Ecto neural progenitor cell (in vitro differentiated cells): ENCODE measurements around the gene RBBP4.
"Not testable (repeated sequence)": the region's sequence is repeated elsewhere in the genome, so short reads cannot be mapped to it uniquely, and the experiment has no call there.

ENCODE experiments used
- DNase-seq: peaks from one replicate; pipeline ENCODE4 v3.0.0-alpha.2; 2018; ENCODE audit warnings: low spot score

The RBBP4 gene

GRCh38 chr1:32693455-32694174, 42.6 kb downstream of the RBBP4 start:
- no peak for DNase-seq

- DNase-seq: no peak
These were observed 44.3 kb downstream of the RBBP4 start for GRCh38 chr1:32695098-32695904.

GRCh38 chr1:32696041-32696440, 45.0 kb downstream of the RBBP4 start:
- no peak for DNase-seq

- DNase-seq: not testable (repeated sequence)
These were observed 46.0 kb downstream of the RBBP4 start for GRCh38 chr1:32696996-32697395.

GRCh38 chr1:32701421-32701911, 50.5 kb downstream of the RBBP4 start:
- DNase-seq: no peak

GRCh38 chr1:32701951-32702598, 51.1 kb downstream of the RBBP4 start:
- DNase-seq: peak; percentile 55

- peak; percentile 55 for DNase-seq
These were observed 51.8 kb downstream of the RBBP4 start, which contains the start of gene SYNC for GRCh38 chr1:32702599-32703478. Gene SYNC (minus strand): TSS chr1:32702770. CDS start chr1:32702660, 110 bp downstream.

- DNase-seq: peak; percentile 52
These were observed 52.7 kb downstream of the RBBP4 start for GRCh38 chr1:32703479-32704291.

- no peak for DNase-seq
These were observed 54.5 kb downstream of the RBBP4 start for GRCh38 chr1:32705516-32705915.

GRCh38 chr1:32706491-32706890, 55.5 kb downstream of the RBBP4 start:
- no peak for DNase-seq

- DNase-seq: no peak
These were observed 58.1 kb downstream of the RBBP4 start for GRCh38 chr1:32709075-32709474.

GRCh38 chr1:32709476-32709875, 58.5 kb downstream of the RBBP4 start:
- no peak for DNase-seq

GRCh38 chr1:32711221-32711620, 60.2 kb downstream of the RBBP4 start:
- DNase-seq: not testable (repeated sequence)

GRCh38 chr1:32713081-32713480, 62.1 kb downstream of the RBBP4 start:
- no peak for DNase-seq

- no peak for DNase-seq
These were observed 63.3 kb downstream of the RBBP4 start for GRCh38 chr1:32714277-32714676.

- DNase-seq: no peak
These were observed 64.9 kb downstream of the RBBP4 start for GRCh38 chr1:32715901-32716311.

GRCh38 chr1:32716312-32717148, 65.5 kb downstream of the RBBP4 start:
- DNase-seq: peak; percentile 82

GRCh38 chr1:32717503-32717902, 66.5 kb downstream of the RBBP4 start:
- no peak for DNase-seq

GRCh38 chr1:32718036-32718435, 67.0 kb downstream of the RBBP4 start:
- DNase-seq: no peak

GRCh38 chr1:32718527-32718926, 67.5 kb downstream of the RBBP4 start:
- DNase-seq: no peak
